Cardiac muscle cell (in vitro differentiated cells and primary cell): ENCODE measurements around the gene RTTN. TPM values are rescaled to one million over a fixed set of nuclear protein-coding genes. Genes with fewer than 3 reads are reported as not detected.
"Not testable (repeated sequence)": the region's sequence is repeated elsewhere in the genome, so short reads cannot be mapped to it uniquely, and the experiment has no call there.

ENCODE experiments used
- DNase-seq, 2 donors: peaks; one replicate each; pipeline versions ENCODE4 v3.0.0 to v3.0.0-alpha.2; 2010 to 2017; ENCODE audit warnings: low read depth in 1 of 2, low spot score in 1 of 2
- H3K27ac ChIP-seq: fragments of 200-600 bp; sonication (generic); 2 replicates; pipeline ENCODE4 v1.5.1; 2016
- H3K27me3 ChIP-seq: fragments of 200-600 bp; sonication (generic); 2 replicates; pipeline ENCODE4 v1.6.0; 2016; ENCODE audit warnings: control low read depth
- H3K36me3 ChIP-seq: fragments of 200-600 bp; sonication (generic); 2 replicates; pipeline ENCODE4 v1.5.1; 2016; ENCODE audit warnings: control low read depth
- H3K4me1 ChIP-seq: fragments of 200-600 bp; sonication (generic); 2 replicates; pipeline ENCODE4 v1.8.1; 2017; ENCODE audit warnings: low read depth, mild to moderate bottlenecking, mixed run types
- H3K4me3 ChIP-seq: fragments of 200-600 bp; sonication (generic); 2 replicates; pipeline ENCODE4 v1.5.1; 2016; ENCODE audit warnings: mild to moderate bottlenecking
- H3K9me3 ChIP-seq: fragments of 200-600 bp; sonication (generic); 2 replicates; pipeline ENCODE4 v1.5.1; 2017; ENCODE audit warnings: low read depth, mild to moderate bottlenecking, control low read depth
- polyA plus RNA-seq: library from polyadenylated mRNA; unstranded; fragments of >200 nt; fragmentation: Nextera tagmentation; extraction: Ambion mirVana; gene quantifications from 2 replicates; pipeline ENCODE4 v1.2.1, GENCODE V29; 2016
- total RNA-seq: library from RNA; depleted of rRNA; stranded (reverse); fragments of >200 nt; gene quantifications from 2 replicates; pipeline ENCODE4 v1.2.3, GENCODE V29; 2016
- TF ChIP-seq, protein P1 (sequence below): IDR thresholded peaks from 2 replicates; pipeline ENCODE4 v1.5.1; 2012; ENCODE audit warnings: low read depth, mild to moderate bottlenecking, low read length

Gene RTTN, protein sequence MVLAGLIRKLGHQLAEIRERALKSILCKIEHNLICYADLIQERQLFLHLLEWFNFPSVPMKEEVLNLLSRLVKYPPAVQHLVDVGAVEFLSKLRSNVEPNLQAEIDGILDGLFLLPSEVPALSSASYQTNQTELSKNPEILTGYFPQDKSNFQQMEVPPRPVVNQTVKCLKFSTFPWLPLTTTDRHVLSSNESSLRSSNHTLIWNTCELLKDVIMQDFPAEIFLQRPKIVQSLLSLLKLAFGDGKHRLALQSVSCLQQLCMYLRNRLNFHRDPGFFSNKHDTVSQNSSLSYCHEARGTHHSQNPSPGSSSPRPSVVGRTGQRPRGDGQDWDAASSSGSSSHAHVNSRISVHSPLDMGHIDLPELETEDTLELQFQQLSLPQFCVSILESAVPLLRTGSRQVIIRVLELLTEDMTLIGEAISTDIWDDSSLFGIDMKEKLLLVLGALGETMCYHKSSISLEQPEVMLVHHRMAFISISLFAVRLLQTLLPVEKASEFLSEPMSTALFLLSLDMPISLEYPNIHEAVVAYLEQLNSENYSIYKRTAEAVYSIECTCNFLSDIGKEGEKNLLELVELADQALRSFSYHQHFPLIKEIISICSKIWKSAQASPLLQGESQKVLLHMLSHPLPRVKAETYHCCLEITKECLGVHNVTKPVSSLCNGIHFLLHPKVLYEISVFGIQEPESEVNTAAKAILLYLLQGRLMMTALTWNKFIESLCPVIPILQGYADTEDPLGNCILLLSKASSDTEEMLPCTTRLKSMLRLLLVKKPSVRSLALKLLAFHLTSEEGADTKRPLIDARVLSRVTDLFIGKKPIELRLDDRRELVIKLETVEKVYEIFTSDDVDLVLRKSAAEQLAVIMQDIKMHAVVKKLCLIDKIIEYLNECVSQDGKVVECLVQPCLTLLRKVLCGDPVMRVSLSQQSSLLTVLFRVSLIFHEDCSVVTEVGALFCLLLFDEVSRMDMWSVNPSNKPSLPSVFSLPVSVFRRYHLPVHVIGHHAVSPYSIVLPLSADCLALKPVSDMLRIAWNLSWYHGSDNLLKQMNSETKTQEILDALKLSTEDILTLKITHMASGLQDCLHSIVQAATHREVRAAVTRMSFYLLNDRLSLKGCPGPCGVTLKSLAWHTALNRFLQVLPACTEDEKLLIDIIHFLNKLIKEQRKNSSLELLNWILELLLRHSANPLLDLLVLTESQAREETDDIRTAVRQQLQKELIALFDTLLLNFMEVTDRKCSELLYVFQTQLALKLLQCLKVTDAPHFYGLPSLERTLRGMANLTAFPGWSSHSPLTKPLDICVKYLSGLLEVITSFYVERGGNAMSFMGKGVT (N-terminal part only)
- total RNA-seq (15.3 and 21.7 TPM in 2 replicates), polyA plus RNA-seq (4.7 and 7.5 TPM in 2 replicates)

DNA sequence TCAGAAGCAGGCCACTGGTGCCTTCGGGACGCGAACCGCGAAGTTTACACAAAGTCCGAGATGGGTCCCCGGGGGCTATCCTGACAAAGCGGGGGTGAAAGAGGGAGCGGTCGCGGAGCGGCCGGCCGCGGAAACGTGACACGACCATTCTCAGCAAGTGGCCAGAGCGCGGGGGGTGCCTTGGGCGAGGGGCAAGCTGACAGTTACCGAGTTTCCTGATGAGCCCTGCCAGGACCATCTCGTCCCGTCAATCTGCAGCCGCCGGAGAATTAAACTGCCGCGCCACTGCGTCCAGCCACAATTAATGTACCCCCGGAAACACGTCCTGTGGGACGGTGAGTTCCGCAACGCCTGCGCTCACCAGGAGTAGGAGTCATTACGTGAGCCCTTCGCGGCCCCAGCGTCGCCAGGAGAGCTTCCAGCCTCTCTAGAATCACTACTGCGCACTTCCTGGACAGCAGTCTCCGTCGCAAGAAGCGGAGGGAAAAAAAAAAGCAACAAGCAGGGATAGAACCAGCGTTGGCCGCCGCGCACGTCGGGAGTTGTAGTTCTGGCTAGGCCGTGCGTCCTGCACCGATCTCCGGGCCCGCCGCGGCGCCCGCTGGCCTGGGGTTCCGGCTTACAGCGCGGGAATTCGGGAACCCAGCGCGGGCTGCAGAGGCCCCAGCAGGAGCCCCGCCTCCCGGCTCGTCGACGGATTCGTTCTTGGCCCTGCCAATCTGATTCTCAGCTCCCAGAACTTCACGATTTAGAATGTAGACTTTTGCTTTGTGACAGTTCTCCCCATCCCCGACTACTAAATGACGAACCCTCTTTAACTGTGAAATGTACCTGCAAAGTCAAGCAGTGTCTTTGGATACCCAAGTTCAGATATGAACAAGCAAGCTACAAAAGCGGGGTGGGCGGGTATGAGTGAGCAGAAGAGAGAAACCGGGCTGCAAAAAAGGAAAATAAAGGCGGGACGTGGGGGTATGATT is at the start of gene RTTN:
TSS of gene RTTN (minus strand) at position 267 of the 977 bp plus-strand sequence. CDS start at position 238, 29 bp downstream.
- Histone ChIP-seq H3K4me3 (peak within 1 kb of the TSS; percentile 70), H3K36me3 (peaks cover 1% of the 10 kb centered on the region), H3K27ac (peak within 1 kb of the TSS; percentile 99), H3K9me3 (no peaks in the 10 kb centered on the region), H3K4me1 (peaks cover 6% of the 10 kb centered on the region), H3K27me3 (peaks cover 13% of the 10 kb centered on the region)
- TF ChIP-seq, protein P1, sequence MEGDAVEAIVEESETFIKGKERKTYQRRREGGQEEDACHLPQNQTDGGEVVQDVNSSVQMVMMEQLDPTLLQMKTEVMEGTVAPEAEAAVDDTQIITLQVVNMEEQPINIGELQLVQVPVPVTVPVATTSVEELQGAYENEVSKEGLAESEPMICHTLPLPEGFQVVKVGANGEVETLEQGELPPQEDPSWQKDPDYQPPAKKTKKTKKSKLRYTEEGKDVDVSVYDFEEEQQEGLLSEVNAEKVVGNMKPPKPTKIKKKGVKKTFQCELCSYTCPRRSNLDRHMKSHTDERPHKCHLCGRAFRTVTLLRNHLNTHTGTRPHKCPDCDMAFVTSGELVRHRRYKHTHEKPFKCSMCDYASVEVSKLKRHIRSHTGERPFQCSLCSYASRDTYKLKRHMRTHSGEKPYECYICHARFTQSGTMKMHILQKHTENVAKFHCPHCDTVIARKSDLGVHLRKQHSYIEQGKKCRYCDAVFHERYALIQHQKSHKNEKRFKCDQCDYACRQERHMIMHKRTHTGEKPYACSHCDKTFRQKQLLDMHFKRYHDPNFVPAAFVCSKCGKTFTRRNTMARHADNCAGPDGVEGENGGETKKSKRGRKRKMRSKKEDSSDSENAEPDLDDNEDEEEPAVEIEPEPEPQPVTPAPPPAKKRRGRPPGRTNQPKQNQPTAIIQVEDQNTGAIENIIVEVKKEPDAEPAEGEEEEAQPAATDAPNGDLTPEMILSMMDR: no peak
- peak; percentile 96 to 98 for DNase-seq

DNA sequence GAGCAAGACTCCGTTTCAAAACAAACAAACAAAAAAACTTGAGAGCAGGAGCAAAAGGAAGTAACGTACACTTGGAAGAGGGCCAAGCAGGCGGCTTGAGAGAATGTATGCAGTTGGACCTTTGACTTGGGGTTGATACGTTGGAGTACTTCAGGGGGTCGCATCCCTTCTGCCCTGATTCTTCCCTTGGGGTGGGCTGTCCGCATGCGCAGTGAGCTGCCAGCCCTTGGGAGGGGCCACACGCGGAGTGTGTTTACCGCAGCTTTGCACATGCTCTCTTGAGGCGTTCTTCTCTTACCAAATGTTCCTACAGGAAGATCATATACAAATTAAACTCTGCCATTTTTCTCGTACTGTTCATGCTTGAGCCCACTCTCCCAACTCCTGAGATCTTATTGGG is 45.3 kb upstream of the RTTN start:
- Histone ChIP-seq H3K27ac (no peak overlapping the region), H3K4me3 (no peak overlapping the region), H3K27me3 (no peaks in the 10 kb centered on the region), H3K4me1 (peaks cover 14% of the 10 kb centered on the region), H3K36me3 (no peaks in the 10 kb centered on the region), H3K9me3 (no peaks in the 10 kb centered on the region)
- no peak for DNase-seq
- TF ChIP-seq, protein P1: no peak

DNA sequence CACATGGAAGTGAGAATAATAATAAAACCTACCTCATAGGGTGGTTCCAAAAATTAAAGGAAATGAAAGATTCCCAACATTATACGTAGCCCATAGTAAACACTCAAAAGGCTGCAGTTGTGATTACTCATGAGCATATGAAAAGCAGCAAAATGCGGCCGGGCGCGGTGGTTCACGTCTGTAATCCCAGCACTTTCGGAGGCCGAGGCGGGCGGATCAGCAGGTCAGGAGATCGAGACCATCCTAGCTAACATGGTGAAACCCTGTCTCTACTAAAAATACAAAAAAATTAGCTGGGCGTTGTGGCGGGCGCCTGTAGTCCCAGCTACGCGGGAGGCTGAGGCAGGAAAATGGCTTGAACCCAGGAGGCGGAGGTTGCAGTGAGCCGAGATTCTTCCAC is 44.4 kb upstream of the RTTN start:
- H3K9me3 ChIP-seq, H3K36me3 ChIP-seq, H3K27me3 ChIP-seq, H3K4me3 ChIP-seq, H3K27ac ChIP-seq, DNase-seq: not testable (repeated sequence)
- H3K4me1 ChIP-seq: peaks cover 17% of the 10 kb centered on the region

DNA sequence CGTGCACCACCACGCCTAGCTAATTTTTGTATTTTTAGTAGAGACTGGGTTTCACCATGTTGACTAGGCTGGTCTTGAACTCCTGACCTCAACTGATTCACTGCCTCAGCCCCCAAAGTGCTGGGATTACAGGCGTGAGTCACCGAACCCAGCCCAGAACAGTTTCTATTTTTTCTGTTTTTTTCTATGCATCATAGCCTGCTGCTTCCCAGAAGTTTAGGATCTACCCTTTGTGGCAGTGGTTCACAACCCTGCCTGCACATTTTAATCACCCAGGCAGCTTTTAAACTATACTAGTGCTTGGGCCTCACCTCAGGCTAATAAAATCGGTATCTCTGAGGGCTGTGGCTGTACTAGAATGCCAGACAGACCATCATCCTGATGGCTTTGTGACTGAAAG is 43.6 kb upstream of the RTTN start:
- H3K9me3 ChIP-seq: no peaks in the 10 kb centered on the region
- TF ChIP-seq, protein P1: no peak
- H3K4me1 ChIP-seq: peaks cover 17% of the 10 kb centered on the region
- H3K27ac ChIP-seq: no peak overlapping the region
- peak in 1 of 2 donors; percentile 16 for DNase-seq
- H3K4me3 ChIP-seq: no peak overlapping the region
- H3K27me3 ChIP-seq: no peaks in the 10 kb centered on the region
- H3K36me3 ChIP-seq: no peaks in the 10 kb centered on the region

DNA sequence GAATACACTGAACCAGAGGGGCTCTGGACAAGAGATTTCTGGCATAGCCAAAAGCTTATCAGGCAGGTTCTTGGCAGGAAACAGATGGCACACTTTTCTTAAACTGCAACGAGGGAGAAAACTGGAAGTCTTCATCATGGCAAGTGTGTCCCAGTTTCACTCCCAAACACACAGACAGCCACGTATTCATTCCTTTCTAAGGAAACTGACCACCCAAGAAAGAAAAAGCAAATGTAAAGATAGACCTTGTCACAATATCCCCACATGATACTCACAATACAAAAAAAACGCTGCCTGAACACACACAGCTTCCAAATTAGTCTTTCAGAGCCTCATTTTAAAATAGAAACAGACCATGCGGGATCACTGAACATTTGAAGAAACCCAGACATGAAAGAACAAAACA is 40.6 kb upstream of the RTTN start:
- peak; percentile 18 to 21 for DNase-seq
- Histone ChIP-seq H3K4me3 (peak overlapping the region; percentile 7), H3K27ac (peak overlapping the region; percentile 84), H3K4me1 (peaks cover 17% of the 10 kb centered on the region), H3K27me3 (no peaks in the 10 kb centered on the region), H3K9me3 (no peaks in the 10 kb centered on the region), H3K36me3 (no peaks in the 10 kb centered on the region)
- TF ChIP-seq, protein P1: no peak
